ENCODE results near the gene TRAPPC11.

The TRAPPC11 gene

GRCh38 chr4:183658362-183659028 is 598 bp upstream of the TRAPPC11 start:
- DNase-seq (ENCODE audit: low read depth, low spot score): peak; percentile 17
- TF ChIP-seq CTCF (IDR thresholded peaks at IDR 0.05; ENCODE audit: low read depth, low read length): no peak
- in situ Hi-C loops (cut with HindIII; ENCODE audit: low sequenced_read_pairs): no loop called here
- H3K4me3 ChIP-seq (ENCODE audit: low read depth, low read length): peak overlapping the region; percentile 85

- no peak for DNase-seq (ENCODE audit: low read depth, low spot score)
- H3K4me3 ChIP-seq (ENCODE audit: low read depth, low read length): peak overlapping the region; percentile 86
- no peak for TF ChIP-seq CTCF (IDR thresholded peaks at IDR 0.05; ENCODE audit: low read depth, low read length)
- in situ Hi-C loops (cut with HindIII; ENCODE audit: low sequenced_read_pairs): no loop called here
Observed at GRCh38 chr4:183659872-183660242, 764 bp downstream of the TRAPPC11 start.

- no peak for TF ChIP-seq CTCF (IDR thresholded peaks at IDR 0.05; ENCODE audit: low read depth, low read length)
- H3K4me3 ChIP-seq (ENCODE audit: low read depth, low read length): no peak overlapping the region
- no peak for DNase-seq (ENCODE audit: low read depth, low spot score)
- in situ Hi-C loops (cut with HindIII; ENCODE audit: low sequenced_read_pairs): no loop called here
Observed at GRCh38 chr4:183666088-183666487, 7.0 kb downstream of the TRAPPC11 start.

GRCh38 chr4:183670251-183670650 is 11.2 kb downstream of the TRAPPC11 start:
- in situ Hi-C loops (cut with HindIII; ENCODE audit: low sequenced_read_pairs): no loop called here
- TF ChIP-seq CTCF (IDR thresholded peaks at IDR 0.05; ENCODE audit: low read depth, low read length): no peak
- no peak overlapping the region for H3K4me3 ChIP-seq (ENCODE audit: low read depth, low read length)
- no peak for DNase-seq (ENCODE audit: low read depth, low spot score)

GRCh38 chr4:183670960-183671555 is 12.0 kb downstream of the TRAPPC11 start:
- TF ChIP-seq CTCF (IDR thresholded peaks at IDR 0.05; ENCODE audit: low read depth, low read length): no peak
- in situ Hi-C loops (cut with HindIII; ENCODE audit: low sequenced_read_pairs): no loop called here
- H3K4me3 ChIP-seq (ENCODE audit: low read depth, low read length): no peak overlapping the region
- no peak for DNase-seq (ENCODE audit: low read depth, low spot score)

- no peak overlapping the region for H3K4me3 ChIP-seq (ENCODE audit: low read depth, low read length)
- no peak for DNase-seq (ENCODE audit: low read depth, low spot score)
- in situ Hi-C loops (cut with HindIII; ENCODE audit: low sequenced_read_pairs): no loop called here
- TF ChIP-seq CTCF (IDR thresholded peaks at IDR 0.05; ENCODE audit: low read depth, low read length): no peak
Observed at GRCh38 chr4:183674153-183674552, 15.1 kb downstream of the TRAPPC11 start.

All from astrocyte of the spinal cord (primary cell).